ENCODE results near the gene ERICH2. TPM values are rescaled to one million over a fixed set of nuclear protein-coding genes. Genes with fewer than 3 reads are reported as not detected.

The ERICH2 gene
- total and polyA plus RNA-seq, 4 experiments from 2014 or later, result 0.58 TPM; not detected in 3

- H3K4me1 Mint-ChIP-seq, result peaks cover 34 to 78% (median 56%) of the 10 kb centered on the region in 4 donors
- H3K27me3 ChIP-seq (ENCODE audit: insufficient read depth, low read length), result peaks cover 70% of the 10 kb centered on the region
- DNase-seq, result peak in 1 of 5 donors; percentile 57
- intact Hi-C loops (cut with micrococcal nuclease), result loop anchor here (2.0 to 5.0 kb wide), 3 partner anchors 46 to 164 kb away; partner anchors contain the start of genes ERICH2 and SP5
- no peak within 1 kb of the TSS for H3K27ac ChIP-seq (ENCODE audit: low read depth, low read length)
- peaks cover 62% of the 10 kb centered on the region for H3K4me1 ChIP-seq (ENCODE audit: insufficient read depth, low read length)
- H3K27me3 Mint-ChIP-seq, result peaks cover 59 to 74% of the 10 kb centered on the region in 2 donors
- no peaks in the 10 kb centered on the region for H3K9me3 ChIP-seq (ENCODE audit: control insufficient read depth in 1 of 2, low read length in 2 of 2)
- peak within 1 kb of the TSS; percentile 61 to 89 (median 76) for H3K4me3 Mint-ChIP-seq
- ChIA-PET POLR2A (ENCODE audit: partially characterized antibody) (no interaction called here), CTCF (ENCODE audit: partially characterized antibody) (interaction anchor here (0.8 to 6.0 kb wide), 13 partner anchors 8 to 493 kb away, joined by 3 to 144 read pairs (median 4); partner anchors contain the start of genes ERICH2 and GORASP2)
- H3K36me3 Mint-ChIP-seq, result peaks cover 0 to 3% of the 10 kb centered on the region in 2 donors
- peak within 1 kb of the TSS; percentile 39 to 44 for H3K4me3 ChIP-seq (ENCODE audit: low read length in 2 of 2)
- no peaks in the 10 kb centered on the region for H3K36me3 ChIP-seq (ENCODE audit: insufficient read depth, low read length)
- peaks cover 0 to 16% (median 0%) of the 10 kb centered on the region in 8 donors for H3K9me3 Mint-ChIP-seq
- peak within 1 kb of the TSS in 3 of 7 donors; percentile 80 to 87 (median 86) for H3K27ac Mint-ChIP-seq
Observed at GRCh38 chr2:170816504-170817092, 46.4 kb downstream of the ERICH2 start, which contains the start of gene GAD1. TSS of gene GAD1 (plus strand) at chr2:170816887. CDS start at chr2:170818592, 1,705 bp downstream.

GRCh38 chr2:170817093-170818035, 47.2 kb downstream of the ERICH2 start:
- intact Hi-C loops (cut with micrococcal nuclease), result loop anchor here (2.0 to 5.0 kb wide), 3 partner anchors 47 to 165 kb away; partner anchors contain the start of genes ERICH2 and SP5
- Histone ChIP-seq H3K9me3 (ENCODE audit: control insufficient read depth in 1 of 2, low read length in 2 of 2) (no peaks in the 10 kb centered on the region), H3K36me3 (ENCODE audit: insufficient read depth, low read length) (no peaks in the 10 kb centered on the region), H3K27ac (ENCODE audit: low read depth, low read length) (no peak overlapping the region), H3K27me3 (ENCODE audit: insufficient read depth, low read length) (peaks cover 78% of the 10 kb centered on the region), H3K4me1 (ENCODE audit: insufficient read depth, low read length) (peaks cover 69% of the 10 kb centered on the region), H3K4me3 (ENCODE audit: low read length in 2 of 2) (peak overlapping the region; percentile 9 to 44)
- H3K27me3 Mint-ChIP-seq, result peaks cover 62 to 80% of the 10 kb centered on the region in 2 donors
- H3K27ac Mint-ChIP-seq, result peak overlapping the region in 1 of 7 donors; percentile 86
- no peak for DNase-seq
- CTCF ChIA-PET (ENCODE audit: partially characterized antibody), result interaction anchor here (1.0 to 6.0 kb wide), 9 partner anchors 9 to 454 kb away, joined by 3 to 144 read pairs (median 5); partner anchors contain the start of genes ERICH2 and GORASP2
- peaks cover 0 to 5% of the 10 kb centered on the region in 2 donors for H3K36me3 Mint-ChIP-seq
- peak overlapping the region; percentile 61 to 89 (median 74) for H3K4me3 Mint-ChIP-seq
- POLR2A ChIA-PET (ENCODE audit: partially characterized antibody), result no interaction called here
- H3K4me1 Mint-ChIP-seq, result peaks cover 38 to 86% (median 61%) of the 10 kb centered on the region in 4 donors
- H3K9me3 Mint-ChIP-seq, result peaks cover 0 to 16% (median under 1%) of the 10 kb centered on the region in 8 donors

- ChIA-PET POLR2A (ENCODE audit: partially characterized antibody) (no interaction called here), CTCF (ENCODE audit: partially characterized antibody) (interaction anchor here (1.2 to 1.7 kb wide), 2 partner anchors 331 to 409 kb away, joined by 3 to 10 read pairs; no protein-coding TSS in a partner anchor)
- peak overlapping the region in 1 of 2 donors; percentile 43 for H3K4me3 ChIP-seq (ENCODE audit: low read length in 2 of 2)
- Mint-ChIP-seq H3K36me3 (peaks cover 0 to 5% of the 10 kb centered on the region in 2 donors), H3K27me3 (peaks cover 64 to 80% of the 10 kb centered on the region in 2 donors), H3K4me3 (peak overlapping the region; percentile 50 to 89 (median 74)), H3K9me3 (peaks cover 0 to 16% (median 1%) of the 10 kb centered on the region in 8 donors), H3K4me1 (peaks cover 43 to 92% (median 65%) of the 10 kb centered on the region in 4 donors), H3K27ac (peak overlapping the region in 1 of 7 donors; percentile 4)
- DNase-seq, result no peak
- H3K4me1 ChIP-seq (ENCODE audit: insufficient read depth, low read length), result peaks cover 76% of the 10 kb centered on the region
- intact Hi-C loops (cut with micrococcal nuclease), result loop anchor here (5.0 kb wide), 2 partner anchors 101 to 166 kb away; partner anchors contain the start of gene SP5
- H3K27me3 ChIP-seq (ENCODE audit: insufficient read depth, low read length), result peaks cover 80% of the 10 kb centered on the region
- H3K9me3 ChIP-seq (ENCODE audit: control insufficient read depth in 1 of 2, low read length in 2 of 2), result no peaks in the 10 kb centered on the region
- no peak overlapping the region for H3K27ac ChIP-seq (ENCODE audit: low read depth, low read length)
- no peaks in the 10 kb centered on the region for H3K36me3 ChIP-seq (ENCODE audit: insufficient read depth, low read length)
Observed at GRCh38 chr2:170818036-170818751, 48.0 kb downstream of the ERICH2 start.

GRCh38 chr2:170818752-170819470, 48.7 kb downstream of the ERICH2 start:
- intact Hi-C loops (cut with micrococcal nuclease), result loop anchor here (5.0 kb wide), 2 partner anchors 102 to 167 kb away; partner anchors contain the start of gene SP5
- Histone ChIP-seq H3K36me3 (ENCODE audit: insufficient read depth, low read length) (no peaks in the 10 kb centered on the region), H3K27me3 (ENCODE audit: insufficient read depth, low read length) (peaks cover 74% of the 10 kb centered on the region), H3K4me1 (ENCODE audit: insufficient read depth, low read length) (peaks cover 73% of the 10 kb centered on the region), H3K4me3 (ENCODE audit: low read length in 2 of 2) (peak overlapping the region in 1 of 2 donors; percentile 8), H3K27ac (ENCODE audit: low read depth, low read length) (no peak overlapping the region), H3K9me3 (ENCODE audit: control insufficient read depth in 1 of 2, low read length in 2 of 2) (no peaks in the 10 kb centered on the region)
- peaks cover 42 to 87% (median 62%) of the 10 kb centered on the region in 4 donors for H3K4me1 Mint-ChIP-seq
- POLR2A ChIA-PET (ENCODE audit: partially characterized antibody), result no interaction called here
- peaks cover 0 to 5% of the 10 kb centered on the region in 2 donors for H3K36me3 Mint-ChIP-seq
- peaks cover 0 to 14% (median 1%) of the 10 kb centered on the region in 8 donors for H3K9me3 Mint-ChIP-seq
- no peak for DNase-seq
- H3K27me3 Mint-ChIP-seq, result peaks cover 59 to 75% of the 10 kb centered on the region in 2 donors
- peak overlapping the region in 7 of 8 donors; percentile 50 to 85 (median 75) for H3K4me3 Mint-ChIP-seq
- CTCF ChIA-PET (ENCODE audit: partially characterized antibody), result interaction anchor here (0.8 to 1.7 kb wide), 4 partner anchors 54 to 458 kb away, joined by 3 to 10 read pairs (median 4); no protein-coding TSS in a partner anchor
- H3K27ac Mint-ChIP-seq, result peak overlapping the region in 3 of 7 donors; percentile 4 to 71 (median 30)

- Mint-ChIP-seq H3K36me3 (peaks cover 0 to 5% of the 10 kb centered on the region in 2 donors), H3K4me3 (peak overlapping the region; percentile 83 to 95 (median 88)), H3K4me1 (peaks cover 41 to 84% (median 60%) of the 10 kb centered on the region in 4 donors), H3K27me3 (peaks cover 57 to 75% of the 10 kb centered on the region in 2 donors), H3K9me3 (peaks cover 0 to 14% (median 1%) of the 10 kb centered on the region in 8 donors), H3K27ac (peak overlapping the region in 4 of 7 donors; percentile 30 to 53 (median 52))
- H3K27me3 ChIP-seq (ENCODE audit: insufficient read depth, low read length), result peaks cover 70% of the 10 kb centered on the region
- DNase-seq, result no peak
- peak overlapping the region; percentile 51 to 87 for H3K4me3 ChIP-seq (ENCODE audit: low read length in 2 of 2)
- H3K4me1 ChIP-seq (ENCODE audit: insufficient read depth, low read length), result peaks cover 71% of the 10 kb centered on the region
- intact Hi-C loops (cut with micrococcal nuclease), result loop anchor here (2.0 to 10.0 kb wide), 4 partner anchors 53 to 1265 kb away; partner anchors contain the start of genes DLX1 and SP5
- ChIA-PET POLR2A (ENCODE audit: partially characterized antibody) (no interaction called here), CTCF (ENCODE audit: partially characterized antibody) (interaction anchor here (0.8 to 2.0 kb wide), 6 partner anchors 53 to 459 kb away, joined by 3 to 10 read pairs (median 4); no protein-coding TSS in a partner anchor)
- H3K27ac ChIP-seq (ENCODE audit: low read depth, low read length), result no peak overlapping the region
- no peaks in the 10 kb centered on the region for H3K9me3 ChIP-seq (ENCODE audit: control insufficient read depth in 1 of 2, low read length in 2 of 2)
- no peaks in the 10 kb centered on the region for H3K36me3 ChIP-seq (ENCODE audit: insufficient read depth, low read length)
Observed at GRCh38 chr2:170819680-170820664, 49.8 kb downstream of the ERICH2 start.

Measured in CD4-positive, alpha-beta memory T cell (primary cell).